Caco-2 (cell line): Measurements from ENCODE around the gene GSTO1. TPM values are rescaled to one million over a fixed set of nuclear protein-coding genes. Genes with fewer than 3 reads are reported as not detected.

Experiments
- BruUV-seq: library from RNA; stranded (reverse); fragments of 400-500 nt; replicated peaks from 2 replicates; lab custom pipeline; 2021; lab: Mats Ljungman, UMichigan
- CTCF ChIA-PET: fragments of 300-600 bp; sonication (Branson Sonifier 250); formaldehyde crosslinking; loops from one replicate; lab custom pipeline; 2022; ENCODE audit warnings: antibody characterized with exemption; lab: Charles Lee
- POLR2A ChIA-PET: fragments of 300-600 bp; sonication (Branson Sonifier 250); formaldehyde crosslinking; loops from one replicate; lab custom pipeline; 2022; ENCODE audit warnings: antibody characterized with exemption; lab: Charles Lee
- DNase-seq, 2 experiments: peaks; one replicate each; pipeline versions ENCODE4 v3.0.0 to v3.0.0-alpha.2; 2020 to 2022
- H3K27me3 ChIP-seq: replicated peaks from 2 replicates; pipeline ENCODE4 v1.6.0; 2011; ENCODE audit warnings: low read length; ENCODE audit not compliant: control insufficient read depth, insufficient read depth
- H3K36me3 ChIP-seq: 2 replicates; pipeline ENCODE4 v1.5.1; 2011; ENCODE audit warnings: low read length; ENCODE audit not compliant: control insufficient read depth, insufficient read depth
- H3K4me1 ChIP-seq: fragments of 250-450 bp; sonication (Bioruptor Pico); 2 replicates; pipeline ENCODE4 v1.5.1; 2020; ENCODE audit warnings: mild to moderate bottlenecking
- H3K4me3 ChIP-seq: 2 replicates; pipeline ENCODE4 v1.5.1; 2011; ENCODE audit warnings: low read depth, mild to moderate bottlenecking, control low read depth, low read length
- H3K9me3 ChIP-seq: fragments of 250-450 bp; sonication (Bioruptor Pico); 2 replicates; pipeline ENCODE4 v1.5.1; 2020; ENCODE audit warnings: mild to moderate bottlenecking, moderate library complexity
- H3K27ac Mint-ChIP-seq: one replicate; pipeline ENCODE4 v1.8.0; 2022; ENCODE audit warnings: mixed read lengths; ENCODE audit not compliant: unreplicated experiment
- H3K27me3 Mint-ChIP-seq: one replicate; pipeline ENCODE4 v1.8.0; 2022; ENCODE audit warnings: mixed read lengths; ENCODE audit not compliant: insufficient read depth, unreplicated experiment
- H3K36me3 Mint-ChIP-seq: one replicate; pipeline ENCODE4 v1.8.0; 2022; ENCODE audit warnings: mild to moderate bottlenecking, mixed read lengths; ENCODE audit not compliant: insufficient read depth, unreplicated experiment
- H3K4me1 Mint-ChIP-seq: one replicate; pipeline ENCODE4 v1.8.0; 2022; ENCODE audit warnings: low read depth, mixed read lengths; ENCODE audit not compliant: unreplicated experiment
- H3K4me3 Mint-ChIP-seq: one replicate; pipeline ENCODE4 v1.8.0; 2022; ENCODE audit warnings: mild to moderate bottlenecking, moderate library complexity, mixed read lengths; ENCODE audit not compliant: unreplicated experiment
- H3K9me3 Mint-ChIP-seq: one replicate; pipeline ENCODE4 v1.8.0; 2022; ENCODE audit warnings: mixed read lengths; ENCODE audit not compliant: unreplicated experiment
- intact Hi-C: fragments of 100-400 bp; cut with micrococcal nuclease; formaldehyde crosslinking; loops from one replicate; pipeline ENCODE4 v1.10.0; 2022; ENCODE audit not compliant: unreplicated experiment
- total RNA-seq: library from RNA; stranded (reverse); gene quantifications from 2 replicates; pipeline ENCODE4 v1.2.3, GENCODE V29; 2022
- TF ChIP-seq, protein P1 (sequence below), 2 experiments: fragments of 200-600 bp in 1 of 2; IDR thresholded peaks; 1 replicate in 1 of 2; 2 replicates in 1 of 2; pipeline versions ENCODE4 v1.5.1 to v1.8.0; 2011 to 2022; ENCODE audit warnings: antibody characterized with exemption in 1 of 2, control low read depth in 1 of 2, inconsistent platforms in 1 of 2, low read depth in 1 of 2, low read length in 1 of 2, mild to moderate bottlenecking in 1 of 2, moderate library complexity in 1 of 2; ENCODE audit not compliant: insufficient read depth in 1 of 2, severe bottlenecking in 1 of 2, unreplicated experiment in 1 of 2

The GSTO1 gene
- total RNA-seq, 1 experiment from 2014 or later, result 167 TPM

DNA sequence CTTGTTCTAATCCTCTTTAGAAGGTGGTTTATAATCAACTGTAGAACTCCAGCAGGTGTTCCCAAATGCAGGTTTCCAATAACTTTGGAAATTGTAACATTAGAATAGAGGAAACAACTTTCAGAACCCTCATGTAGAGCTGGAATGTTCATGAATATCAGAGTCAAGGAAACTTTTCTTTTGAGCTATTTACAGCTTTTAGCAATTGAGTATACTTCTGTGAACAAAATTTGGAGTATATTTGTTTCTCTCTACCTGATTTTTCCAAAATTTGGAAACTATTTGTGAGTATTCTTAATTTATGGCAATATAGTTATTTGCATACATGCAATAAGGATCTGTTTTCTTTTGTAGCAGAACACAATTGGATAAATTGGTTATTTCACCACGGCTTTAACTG lies 19.8 kb upstream of the GSTO1 start:
- Histone ChIP-seq H3K36me3 (no peaks in the 10 kb centered on the region), H3K9me3 (no peaks in the 10 kb centered on the region), H3K4me3 (no peak overlapping the region), H3K27me3 (no peaks in the 10 kb centered on the region), H3K4me1 (peaks cover 36% of the 10 kb centered on the region)
- TF ChIP-seq, protein P1, sequence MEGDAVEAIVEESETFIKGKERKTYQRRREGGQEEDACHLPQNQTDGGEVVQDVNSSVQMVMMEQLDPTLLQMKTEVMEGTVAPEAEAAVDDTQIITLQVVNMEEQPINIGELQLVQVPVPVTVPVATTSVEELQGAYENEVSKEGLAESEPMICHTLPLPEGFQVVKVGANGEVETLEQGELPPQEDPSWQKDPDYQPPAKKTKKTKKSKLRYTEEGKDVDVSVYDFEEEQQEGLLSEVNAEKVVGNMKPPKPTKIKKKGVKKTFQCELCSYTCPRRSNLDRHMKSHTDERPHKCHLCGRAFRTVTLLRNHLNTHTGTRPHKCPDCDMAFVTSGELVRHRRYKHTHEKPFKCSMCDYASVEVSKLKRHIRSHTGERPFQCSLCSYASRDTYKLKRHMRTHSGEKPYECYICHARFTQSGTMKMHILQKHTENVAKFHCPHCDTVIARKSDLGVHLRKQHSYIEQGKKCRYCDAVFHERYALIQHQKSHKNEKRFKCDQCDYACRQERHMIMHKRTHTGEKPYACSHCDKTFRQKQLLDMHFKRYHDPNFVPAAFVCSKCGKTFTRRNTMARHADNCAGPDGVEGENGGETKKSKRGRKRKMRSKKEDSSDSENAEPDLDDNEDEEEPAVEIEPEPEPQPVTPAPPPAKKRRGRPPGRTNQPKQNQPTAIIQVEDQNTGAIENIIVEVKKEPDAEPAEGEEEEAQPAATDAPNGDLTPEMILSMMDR (IDR thresholded peaks at IDR 0.05; ENCODE audit: insufficient read depth in 1 of 2, low read depth in 1 of 2, low read length in 1 of 2, severe bottlenecking in 1 of 2, unreplicated experiment in 1 of 2), result no peak
- ChIA-PET CTCF (no interaction called here), POLR2A (no interaction called here)
- Mint-ChIP-seq H3K27me3 (no peaks in the 10 kb centered on the region), H3K27ac (no peak overlapping the region), H3K4me3 (no peak overlapping the region), H3K4me1 (peaks cover 29% of the 10 kb centered on the region), H3K9me3 (no peaks in the 10 kb centered on the region), H3K36me3 (peaks cover 11% of the 10 kb centered on the region)
- DNase-seq, result no peak
- intact Hi-C loops, result no loop called here
- no TSS peak for BruUV-seq

DNA sequence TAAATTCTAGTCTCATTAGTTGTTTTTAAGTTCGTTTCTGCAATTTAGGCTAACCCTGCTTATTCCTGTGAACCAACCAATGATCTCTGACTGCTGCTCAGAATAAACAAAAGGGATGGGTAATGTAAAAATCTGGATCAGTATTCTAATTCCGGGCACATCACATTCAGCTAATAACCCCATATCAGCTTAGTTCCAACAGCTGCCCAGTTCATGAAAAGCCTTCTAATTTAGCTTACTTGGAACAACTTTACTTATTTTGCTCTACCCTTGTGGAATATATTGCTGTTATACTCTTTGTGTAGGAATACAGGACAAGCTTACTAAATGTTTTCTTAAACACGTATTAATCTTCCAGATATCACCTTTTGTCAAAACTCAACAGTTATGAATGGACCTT lies 18.9 kb upstream of the GSTO1 start:
- H3K27me3 Mint-ChIP-seq, result no peaks in the 10 kb centered on the region
- DNase-seq, result no peak
- Histone ChIP-seq H3K9me3 (no peaks in the 10 kb centered on the region), H3K4me3 (no peak overlapping the region), H3K36me3 (no peaks in the 10 kb centered on the region), H3K27me3 (no peaks in the 10 kb centered on the region), H3K4me1 (peaks cover 35% of the 10 kb centered on the region)
- no TSS peak for BruUV-seq
- CTCF ChIA-PET, result no interaction called here
- TF ChIP-seq, protein P1 (IDR thresholded peaks at IDR 0.05; ENCODE audit: insufficient read depth in 1 of 2, low read depth in 1 of 2, low read length in 1 of 2, severe bottlenecking in 1 of 2, unreplicated experiment in 1 of 2), result no peak
- H3K27ac Mint-ChIP-seq, result no peak overlapping the region
- H3K36me3 Mint-ChIP-seq, result peaks cover 11% of the 10 kb centered on the region
- intact Hi-C loops, result no loop called here
- H3K9me3 Mint-ChIP-seq, result no peaks in the 10 kb centered on the region
- H3K4me1 Mint-ChIP-seq, result peaks cover 29% of the 10 kb centered on the region
- POLR2A ChIA-PET, result no interaction called here
- H3K4me3 Mint-ChIP-seq, result no peak overlapping the region

DNA sequence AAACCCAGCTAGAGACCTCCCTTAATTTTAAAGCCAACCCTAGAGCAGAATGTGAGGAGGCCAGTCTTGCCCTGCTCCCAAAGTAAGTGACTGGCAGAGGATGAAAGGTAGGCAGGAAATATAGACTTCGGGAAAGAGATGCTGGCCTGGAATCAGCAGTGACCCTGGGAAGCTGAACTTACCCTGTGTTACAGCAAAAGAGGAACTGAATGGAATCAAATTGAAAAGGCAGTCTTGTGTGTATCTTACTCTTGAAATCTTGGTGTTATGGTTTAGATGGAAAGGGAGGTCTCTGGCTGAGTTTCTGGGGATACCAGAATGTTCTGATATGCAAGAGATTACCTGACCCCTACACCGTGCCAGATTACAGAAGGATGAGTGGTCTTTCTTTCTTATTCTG lies 14.6 kb upstream of the GSTO1 start:
- Mint-ChIP-seq H3K9me3 (no peaks in the 10 kb centered on the region), H3K4me3 (no peak overlapping the region), H3K36me3 (no peaks in the 10 kb centered on the region), H3K27ac (no peak overlapping the region), H3K4me1 (peaks cover 24% of the 10 kb centered on the region), H3K27me3 (no peaks in the 10 kb centered on the region)
- no TSS peak for BruUV-seq
- Histone ChIP-seq H3K9me3 (no peaks in the 10 kb centered on the region), H3K36me3 (no peaks in the 10 kb centered on the region), H3K4me3 (no peak overlapping the region), H3K27me3 (no peaks in the 10 kb centered on the region), H3K4me1 (peaks cover 37% of the 10 kb centered on the region)
- CTCF ChIA-PET, result no interaction called here
- intact Hi-C loops, result no loop called here
- POLR2A ChIA-PET, result no interaction called here
- TF ChIP-seq, protein P1 (IDR thresholded peaks at IDR 0.05; ENCODE audit: insufficient read depth in 1 of 2, low read depth in 1 of 2, low read length in 1 of 2, severe bottlenecking in 1 of 2, unreplicated experiment in 1 of 2), result no peak
- no peak for DNase-seq
